H1 (cell line): Measurements from ENCODE around the gene MCFD2. TPM values are rescaled to one million over a fixed set of nuclear protein-coding genes. Genes with fewer than 3 reads are reported as not detected.

Experiments used
- CTCF ChIA-PET: fragments of 300-600 bp; sonication (Branson Sonifier 250); formaldehyde crosslinking; loops from one replicate; lab custom pipeline; 2021; ENCODE audit not compliant: partially characterized antibody; lab: Charles Lee
- POLR2A ChIA-PET: fragments of 300-600 bp; sonication (Branson Sonifier 250); formaldehyde crosslinking; loops from one replicate; lab custom pipeline; 2021; ENCODE audit warnings: inconsistent platforms; ENCODE audit not compliant: partially characterized antibody; lab: Charles Lee
- DNase-seq, 2 experiments: peaks; one replicate each; pipeline versions ENCODE4 v3.0.0 to v3.0.0-alpha.2; 2010 to 2022; ENCODE audit warnings: low spot score in 2 of 2, low read depth in 1 of 2, mixed read lengths in 1 of 2
- FAIRE-seq: peaks from 2 replicates; lab custom pipeline; 2011; peaks lifted over from hg19 to GRCh38; lab: Jason Lieb, UNC
- H2AFZ ChIP-seq: 2 replicates; pipeline ENCODE4 v1.8.1; 2012; ENCODE audit warnings: low read length, inconsistent platforms
- H2AK5ac ChIP-seq: 2 replicates; pipeline ENCODE4 v1.6.1; 2013; ENCODE audit warnings: low read depth, low read length
- H2BK120ac ChIP-seq: replicated peaks from 2 replicates; pipeline ENCODE3; 2013; ENCODE audit warnings: low read depth, low read length, inconsistent platforms
- H2BK12ac ChIP-seq: 2 replicates; pipeline ENCODE4 v1.6.1; 2013; ENCODE audit warnings: low read depth, low read length
- H2BK15ac ChIP-seq: 2 replicates; pipeline ENCODE4 v1.6.1; 2013; ENCODE audit warnings: low read length
- H2BK20ac ChIP-seq: 2 replicates; pipeline ENCODE4 v1.6.1; 2013; ENCODE audit warnings: low read length
- H2BK5ac ChIP-seq: 2 replicates; pipeline ENCODE4 v1.6.1; 2013; ENCODE audit warnings: low read depth, low read length
- H3K14ac ChIP-seq: 2 replicates; pipeline ENCODE4 v1.6.1; 2013; ENCODE audit warnings: inconsistent platforms; ENCODE audit not compliant: insufficient read length
- H3K18ac ChIP-seq: 2 replicates; pipeline ENCODE4 v1.6.1; 2013; ENCODE audit warnings: low read length; ENCODE audit errors: extremely low read depth
- H3K23ac ChIP-seq: 2 replicates; pipeline ENCODE4 v1.6.1; 2013; ENCODE audit warnings: inconsistent platforms; ENCODE audit not compliant: insufficient read length
- H3K23me2 ChIP-seq: 2 replicates; pipeline ENCODE4 v1.6.1; 2013; ENCODE audit warnings: low read depth, low read length
- H3K27ac ChIP-seq: 2 replicates; pipeline ENCODE4 v1.6.1; 2011; ENCODE audit warnings: low read depth, low read length, inconsistent platforms
- H3K27me3 ChIP-seq, 4 experiments: replicated peaks in 1 of 4; 1 replicate in 1 of 4; 2 replicates in 3 of 4; pipeline versions ENCODE4 v1.6.1 to v1.8.1; 2011 to 2013; ENCODE audit warnings: low read length in 3 of 4, mild to moderate bottlenecking in 3 of 4, inconsistent platforms in 2 of 4, mixed read lengths in 2 of 4, moderate library complexity in 1 of 4; ENCODE audit not compliant: control insufficient read depth in 3 of 4, insufficient read depth in 3 of 4; ENCODE audit errors: extremely low read depth in 1 of 4
- H3K36me3 ChIP-seq, 4 experiments: 2 replicates each; pipeline versions ENCODE4 v1.6.1 to v1.8.1; 2011 to 2013; ENCODE audit warnings: mild to moderate bottlenecking in 4 of 4, low read length in 3 of 4, moderate library complexity in 2 of 4, control low read depth in 1 of 4, inconsistent platforms in 1 of 4; ENCODE audit not compliant: insufficient read depth in 4 of 4, control insufficient read depth in 2 of 4
- H3K4ac ChIP-seq: replicated peaks from 2 replicates; pipeline ENCODE3; 2013; ENCODE audit warnings: low read length, low read depth, mixed read lengths, inconsistent platforms; ENCODE audit not compliant: insufficient read length
- H3K4me1 ChIP-seq, 4 experiments: replicated peaks in 1 of 4; 1 replicate in 1 of 4; 2 replicates in 3 of 4; pipeline versions ENCODE4 v1.6.1 to v1.8.1; 2011 to 2013; ENCODE audit warnings: low read length in 3 of 4, inconsistent platforms in 2 of 4, mixed read lengths in 1 of 4; ENCODE audit not compliant: insufficient read depth in 4 of 4, control insufficient read depth in 3 of 4
- H3K4me2 ChIP-seq, 2 experiments: 2 replicates each; pipeline versions ENCODE4 v1.6.1 to v1.8.1; 2011 to 2013; ENCODE audit warnings: low read depth in 2 of 2, low read length in 2 of 2, control low read depth in 1 of 2, inconsistent platforms in 1 of 2, mild to moderate bottlenecking in 1 of 2; ENCODE audit not compliant: insufficient read depth in 1 of 2
- H3K4me3 ChIP-seq, 4 experiments: fragments of 200-600, 300-600 bp in 1 of 4; sonication (generic), shearing (Covaris generic), sonication (Bioruptor Twin) in 1 of 4; 2 replicates each; pipeline versions ENCODE4 v1.5.1 to v1.8.1; 2011 to 2016; ENCODE audit warnings: low read length in 4 of 4, low read depth in 3 of 4, control low read depth in 2 of 4, inconsistent platforms in 2 of 4, mild to moderate bottlenecking in 2 of 4, mixed read lengths in 1 of 4, moderate library complexity in 1 of 4; ENCODE audit not compliant: insufficient read depth in 2 of 4; ENCODE audit errors: extremely low read depth in 1 of 4
- H3K56ac ChIP-seq: replicated peaks from 2 replicates; pipeline ENCODE3; 2013; ENCODE audit warnings: low read depth, mild to moderate bottlenecking, mixed read lengths, low read length, inconsistent platforms; ENCODE audit not compliant: insufficient read length
- H3K79me1 ChIP-seq: 2 replicates; pipeline ENCODE4 v1.6.1; 2013; ENCODE audit warnings: low read depth, low read length, control low read depth
- H3K79me2 ChIP-seq, 2 experiments: 2 replicates each; pipeline versions ENCODE4 v1.6.1 to v1.8.1; 2012 to 2013; ENCODE audit warnings: low read length in 2 of 2, mild to moderate bottlenecking in 2 of 2, inconsistent platforms in 1 of 2; ENCODE audit not compliant: insufficient read depth in 2 of 2, control insufficient read depth in 1 of 2
- H3K9ac ChIP-seq, 4 experiments: replicated peaks in 1 of 4; 1 replicate in 1 of 4; 2 replicates in 3 of 4; pipeline versions ENCODE4 v1.6.1 to v1.8.1; 2011 to 2013; ENCODE audit warnings: low read depth in 3 of 4, low read length in 3 of 4, control low read depth in 2 of 4, mild to moderate bottlenecking in 2 of 4, moderate library complexity in 2 of 4, inconsistent platforms in 1 of 4; ENCODE audit errors: extremely low read depth in 1 of 4
- H3K9me3 ChIP-seq, 2 experiments: 2 replicates each; pipeline versions ENCODE4 v1.6.1 to v1.8.1; 2012 to 2013; ENCODE audit warnings: mild to moderate bottlenecking in 2 of 2, moderate library complexity in 2 of 2, control low read depth in 1 of 2, inconsistent platforms in 1 of 2, low read depth in 1 of 2, low read length in 1 of 2, mixed read lengths in 1 of 2; ENCODE audit not compliant: insufficient read depth in 2 of 2
- H4K20me1 ChIP-seq, 2 experiments: replicated peaks in 1 of 2; 2 replicates each; pipeline versions ENCODE3 to v1.8.1; 2011 to 2013; ENCODE audit warnings: inconsistent platforms in 2 of 2, low read length in 2 of 2, mild to moderate bottlenecking in 1 of 2; ENCODE audit not compliant: insufficient read depth in 2 of 2, control insufficient read depth in 1 of 2
- H4K5ac ChIP-seq: 2 replicates; pipeline ENCODE4 v1.6.1; 2013; ENCODE audit warnings: low read length, low read depth, mixed read lengths, inconsistent platforms; ENCODE audit not compliant: insufficient read length
- H4K8ac ChIP-seq: 2 replicates; pipeline ENCODE4 v1.8.0; 2013; ENCODE audit warnings: mild to moderate bottlenecking, moderate library complexity, low read length, inconsistent platforms; ENCODE audit not compliant: insufficient read depth; ENCODE audit errors: extremely low read depth
- H4K91ac ChIP-seq: replicated peaks from 2 replicates; pipeline ENCODE3; 2013; ENCODE audit warnings: low read length, mixed read lengths, inconsistent platforms; ENCODE audit not compliant: insufficient read length
- CBX8 ChIP-seq: fragments of 300-800, 300-1000 bp; sonication (generic); IDR thresholded peaks from 2 replicates; pipeline ENCODE4 v1.7.1; 2016; ENCODE audit warnings: low read depth, low read length, borderline replicate concordance
- CEBPB ChIP-seq: IDR thresholded peaks from 2 replicates; pipeline ENCODE4 v1.6.1; 2012; ENCODE audit warnings: low read depth, low read length
- WGBS, 2 experiments: shearing (Covaris generic) in 1 of 2; methylation state at CpG; one replicate each; pipeline versions ENCODE4 v1.1.6 to v1.1.7; 2013 to 2015; ENCODE audit warnings: low lambda C conversion rate in 2 of 2, mixed read lengths in 2 of 2, inconsistent platforms in 1 of 2, low coverage in 1 of 2, missing lambda C conversion rate in 1 of 2; ENCODE audit not compliant: insufficient replicate concordance in 2 of 2, insufficient coverage in 1 of 2, insufficient read length in 1 of 2; ENCODE audit errors: extremely low coverage in 1 of 2, missing lambda C conversion rate in 1 of 2; 5-methylcytosine and 5-hydroxymethylcytosine counted together
- polyA plus RNA-seq, 7 experiments: library from polyadenylated mRNA; depleted of rRNA in 3 of 7; stranded (reverse) in 5 of 7; unstranded in 2 of 7; fragments of >200 nt in 5 of 7; fragments of 200-250 nt in 2 of 7; gene quantifications; 1 replicate in 5 of 7; 2 replicates in 1 of 7; 4 replicates in 1 of 7; pipeline versions ENCODE4 v1.2.1 to v1.2.3, GENCODE V29; 2011 to 2013; ENCODE audit warnings: missing spikeins in 2 of 7, mixed read lengths in 2 of 7
- total RNA-seq: library from RNA; stranded (reverse); fragmentation: NEBNext Ultra II Directional; extraction: Animal tissue kit (Norgen Biotek cat#: 25700); gene quantifications from 2 replicates; pipeline ENCODE4 v1.2.1, GENCODE V29; 2021

MCFD2 gene
- total and polyA plus RNA-seq, 2 of the 8 experiments (the other 6 are each of a cell fraction or from before 2014, with no cell fraction given): 35.2 to 76.2 TPM

- no peak for TF ChIP-seq CBX8
- no peak for TF ChIP-seq CEBPB
- Histone ChIP-seq H2BK20ac (no peak overlapping the region), H4K5ac (no peak overlapping the region), H4K91ac (no peak overlapping the region), H3K36me3 (no peaks in the 10 kb centered on the region), H4K20me1 (no peaks in the 10 kb centered on the region), H2AFZ (no peak overlapping the region), H3K18ac (no peak overlapping the region), H3K14ac (no peak overlapping the region), H3K79me2 (no peaks in the 10 kb centered on the region), H3K9me3 (no peaks in the 10 kb centered on the region), H3K23ac (no peak overlapping the region), H2BK12ac (no peak overlapping the region), H3K4me2 (no peak overlapping the region), H3K9ac (no peak overlapping the region), H3K27ac (no peak overlapping the region), H3K4ac (no peak overlapping the region), H3K56ac (no peak overlapping the region), H2BK5ac (no peak overlapping the region), H3K4me1 (peaks cover 0 to 4% (median 1%) of the 10 kb centered on the region in 4 experiments; a peak in 1 of 7 replicates), H2BK120ac (no peak overlapping the region), H2BK15ac (no peak overlapping the region), H2AK5ac (no peak overlapping the region), H4K8ac (no peak overlapping the region; the same call in 1 of the 2 replicates), H3K27me3 (no peaks in the 10 kb centered on the region), H3K23me2 (no peaks in the 10 kb centered on the region), H3K4me3 (no peak overlapping the region), H3K79me1 (no peaks in the 10 kb centered on the region)
- 92 to 100% methylated on average over 1 to 3 of the region's 3 CpGs for WGBS, 2 experiments
- FAIRE-seq (no peak), DNase-seq (no peak)
- ChIA-PET POLR2A (no interaction called here), CTCF (interaction anchor here (1.0 to 9.5 kb wide), 2 partner anchors 38 to 240 kb away, joined by 4 to 93 read pairs; no protein-coding TSS in a partner anchor)
Observed at GRCh38 chr2:46893269-46893939, 22.2 kb downstream of the MCFD2 start.
